NCI-H1417 treated with DMSO at 0.1 percent for 48 hours (cell line): ENCODE data around the gene LAMTOR5.

Experiments used
- DNase-seq: peaks from one replicate; lab custom pipeline; 2025; lab: John Stamatoyannopoulos, UW

Gene LAMTOR5

GRCh38 chr1:110387048-110387754 lies 20.3 kb downstream of the LAMTOR5 start:
- no peak for DNase-seq

GRCh38 chr1:110385369-110385768 lies 22.1 kb downstream of the LAMTOR5 start:
- no peak for DNase-seq

- DNase-seq = no peak
These were observed 22.7 kb downstream of the LAMTOR5 start for GRCh38 chr1:110384581-110385321.

GRCh38 chr1:110383251-110383990 lies 24.1 kb downstream of the LAMTOR5 start:
- DNase-seq = no peak

- no peak for DNase-seq
These were observed 26.7 kb downstream of the LAMTOR5 start for GRCh38 chr1:110380672-110381283.

- DNase-seq = no peak
These were observed 32.0 kb downstream of the LAMTOR5 start for GRCh38 chr1:110375490-110375889.

GRCh38 chr1:110370827-110371226 lies 36.7 kb downstream of the LAMTOR5 start:
- DNase-seq = no peak

- no peak for DNase-seq
These were observed 43.3 kb downstream of the LAMTOR5 start for GRCh38 chr1:110364221-110364620.

- no peak for DNase-seq
These were observed 45.6 kb downstream of the LAMTOR5 start for GRCh38 chr1:110361856-110362255.

GRCh38 chr1:110360431-110360830 lies 47.1 kb downstream of the LAMTOR5 start:
- DNase-seq = no peak

- DNase-seq = no peak
These were observed 51.1 kb downstream of the LAMTOR5 start for GRCh38 chr1:110356379-110356778.

GRCh38 chr1:110355321-110355720 lies 52.2 kb downstream of the LAMTOR5 start:
- DNase-seq = no peak
